HepG2 (cell line): ENCODE data around the gene CCND2. TPM values are rescaled to one million over a fixed set of nuclear protein-coding genes. Genes with fewer than 3 reads are reported as not detected.
A peak's percentile ranks its signal among the peaks of the same experiment; 100 is the strongest.

Experiments used
- ARID5B ChIP-seq: IDR thresholded peaks from 2 replicates; pipeline ENCODE4 v1.4.0; 2020; ENCODE audit warnings: mild to moderate bottlenecking, missing genetic modification reagents
- CREB1 ChIP-seq, 2 experiments: fragments of 450-650 bp in 1 of 2; IDR thresholded peaks; 2 replicates each; pipeline ENCODE4 v1.6.1; 2016 to 2017; ENCODE audit warnings: control low read depth in 1 of 2, mild to moderate bottlenecking in 1 of 2, missing compliant biosample characterization in 1 of 2, missing genetic modification characterization in 1 of 2
- GATAD1 ChIP-seq: IDR thresholded peaks from 2 replicates; pipeline ENCODE4 v1.6.1; 2016; ENCODE audit warnings: missing genetic modification reagents, missing compliant biosample characterization
- HMGA1 ChIP-seq: sonication (generic); formaldehyde crosslinking; conservative IDR thresholded peaks from 2 replicates; pipeline ENCODE4 v1.4.0; 2020; ENCODE audit warnings: missing genetic modification reagents
- KDM3A ChIP-seq: IDR thresholded peaks from 2 replicates; pipeline ENCODE4 v1.6.1; 2018; ENCODE audit warnings: low read depth, missing compliant biosample characterization
- KMT2B ChIP-seq: IDR thresholded peaks from 2 replicates; pipeline ENCODE4 v1.6.1; 2016; ENCODE audit warnings: missing genetic modification reagents, missing compliant biosample characterization
- NBN ChIP-seq: fragments of 450-650 bp; conservative IDR thresholded peaks from 2 replicates; pipeline ENCODE4 v1.6.1; 2017
- ZBTB44 ChIP-seq: sonication (generic); formaldehyde crosslinking; IDR thresholded peaks from 2 replicates; pipeline ENCODE4 v1.4.0; 2020; ENCODE audit warnings: missing genetic modification reagents
- ZFX ChIP-seq: sonication (generic); formaldehyde crosslinking; IDR thresholded peaks from 2 replicates; pipeline ENCODE4 v1.4.0; 2020; ENCODE audit warnings: mild to moderate bottlenecking, low read depth, missing genetic modification reagents, moderate library complexity
- ZMYM3 ChIP-seq: sonication (generic); formaldehyde crosslinking; IDR thresholded peaks from 2 replicates; pipeline ENCODE4 v1.5.1; 2020; ENCODE audit warnings: mild to moderate bottlenecking, missing genetic modification reagents
- ZNF576 ChIP-seq: sonication (generic); formaldehyde crosslinking; IDR thresholded peaks from 2 replicates; pipeline ENCODE4 v1.4.0; 2020; ENCODE audit warnings: mild to moderate bottlenecking, missing genetic modification reagents
- ZNF816 ChIP-seq: sonication (generic); formaldehyde crosslinking; IDR thresholded peaks from 2 replicates; pipeline ENCODE4 v1.8.0; 2022; ENCODE audit warnings: missing genetic modification reagents, mild to moderate bottlenecking, borderline replicate concordance
- polyA plus RNA-seq, 8 experiments: library from polyadenylated mRNA; depleted of rRNA in 3 of 8; stranded (reverse) in 7 of 8; unstranded in 1 of 8; fragments of >200 nt; fragmentation: Illumina TruSeq in 4 of 8; extraction: Trizol in 4 of 8; gene quantifications; 2 replicates each; pipeline versions ENCODE4 v1.2.1 to v1.2.3, GENCODE V29; 2011 to 2016; ENCODE audit warnings: low read depth in 4 of 8, missing spikeins in 1 of 8, mixed read lengths in 1 of 8; ENCODE audit not compliant: insufficient read depth in 1 of 8
- total RNA-seq, 5 experiments: library from RNA; depleted of rRNA; stranded (reverse); fragments of >200 nt; fragmentation: Illumina TruSeq; extraction: Trizol; gene quantifications; 2 replicates each; pipeline ENCODE4 v1.2.3, GENCODE V29; 2016; ENCODE audit warnings: low read depth in 1 of 5
- TF ChIP-seq, protein P1 (sequence below): sonication (generic); formaldehyde crosslinking; IDR thresholded peaks from 2 replicates; pipeline ENCODE4 v1.8.1; 2023; ENCODE audit warnings: mild to moderate bottlenecking, missing genetic modification reagents
- TF ChIP-seq, protein P2 (sequence below): fragments of 450-650 bp; IDR thresholded peaks from 2 replicates; pipeline ENCODE4 v1.6.1; 2017; ENCODE audit warnings: mild to moderate bottlenecking
- TF ChIP-seq, protein P3 (sequence below): sonication (generic); formaldehyde crosslinking; IDR thresholded peaks from 2 replicates; pipeline ENCODE4 v1.4.0; 2020; ENCODE audit warnings: missing genetic modification reagents
- TF ChIP-seq, protein P4 (sequence below): sonication (generic); formaldehyde crosslinking; IDR thresholded peaks from 2 replicates; pipeline ENCODE4 v1.8.1; 2023; ENCODE audit warnings: mild to moderate bottlenecking, inconsistent platforms, moderate library complexity, missing genetic modification reagents, borderline replicate concordance

Gene CCND2
- total and polyA plus RNA-seq, 2 of the 13 experiments (the other 11 are each of a cell fraction or from before 2014, with no cell fraction given), result 0.61 to 1.4 TPM

DNA sequence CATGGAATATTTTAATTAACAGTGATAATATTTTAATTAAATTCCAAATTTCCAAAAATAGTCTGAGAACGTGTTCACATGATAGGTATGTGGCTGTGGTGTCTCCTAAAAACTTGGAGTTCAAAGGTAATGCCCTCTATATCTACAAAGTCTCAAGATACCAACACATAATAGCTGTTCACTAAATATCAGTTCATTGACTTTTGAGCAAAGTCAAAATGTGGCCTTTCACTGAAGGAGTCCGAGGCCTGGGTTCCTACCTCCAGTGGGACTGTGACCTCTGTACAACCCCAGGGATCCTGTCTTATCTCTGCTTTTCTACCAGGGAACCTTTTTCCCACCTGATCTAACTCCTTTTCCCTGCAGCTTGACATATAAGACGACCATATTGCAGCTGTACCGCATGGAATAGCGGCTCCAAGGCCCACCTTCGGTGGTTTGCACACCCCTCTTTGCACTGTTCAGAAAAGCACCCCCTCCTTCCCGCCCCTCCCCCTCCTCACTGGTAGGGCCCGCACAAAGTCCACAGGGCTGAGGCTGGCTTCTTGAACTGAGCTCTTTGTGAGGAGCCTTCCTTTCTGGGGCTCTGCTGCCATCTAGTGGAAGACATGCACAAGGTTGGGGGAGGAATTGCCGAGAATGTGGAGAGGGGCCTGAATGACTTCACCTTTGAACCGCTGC, 3.1 kb downstream of the CCND2 start (continued):
- TF ChIP-seq, protein P1, sequence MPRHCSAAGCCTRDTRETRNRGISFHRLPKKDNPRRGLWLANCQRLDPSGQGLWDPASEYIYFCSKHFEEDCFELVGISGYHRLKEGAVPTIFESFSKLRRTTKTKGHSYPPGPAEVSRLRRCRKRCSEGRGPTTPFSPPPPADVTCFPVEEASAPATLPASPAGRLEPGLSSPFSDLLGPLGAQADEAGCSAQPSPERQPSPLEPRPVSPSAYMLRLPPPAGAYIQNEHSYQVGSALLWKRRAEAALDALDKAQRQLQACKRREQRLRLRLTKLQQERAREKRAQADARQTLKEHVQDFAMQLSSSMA (CRISPR knock-in tag), result no peak
- TF ChIP-seq ZBTB44 (CRISPR knock-in tag), result no peak
- TF ChIP-seq ZNF816 (CRISPR knock-in tag), result no peak
- TF ChIP-seq, protein P2, sequence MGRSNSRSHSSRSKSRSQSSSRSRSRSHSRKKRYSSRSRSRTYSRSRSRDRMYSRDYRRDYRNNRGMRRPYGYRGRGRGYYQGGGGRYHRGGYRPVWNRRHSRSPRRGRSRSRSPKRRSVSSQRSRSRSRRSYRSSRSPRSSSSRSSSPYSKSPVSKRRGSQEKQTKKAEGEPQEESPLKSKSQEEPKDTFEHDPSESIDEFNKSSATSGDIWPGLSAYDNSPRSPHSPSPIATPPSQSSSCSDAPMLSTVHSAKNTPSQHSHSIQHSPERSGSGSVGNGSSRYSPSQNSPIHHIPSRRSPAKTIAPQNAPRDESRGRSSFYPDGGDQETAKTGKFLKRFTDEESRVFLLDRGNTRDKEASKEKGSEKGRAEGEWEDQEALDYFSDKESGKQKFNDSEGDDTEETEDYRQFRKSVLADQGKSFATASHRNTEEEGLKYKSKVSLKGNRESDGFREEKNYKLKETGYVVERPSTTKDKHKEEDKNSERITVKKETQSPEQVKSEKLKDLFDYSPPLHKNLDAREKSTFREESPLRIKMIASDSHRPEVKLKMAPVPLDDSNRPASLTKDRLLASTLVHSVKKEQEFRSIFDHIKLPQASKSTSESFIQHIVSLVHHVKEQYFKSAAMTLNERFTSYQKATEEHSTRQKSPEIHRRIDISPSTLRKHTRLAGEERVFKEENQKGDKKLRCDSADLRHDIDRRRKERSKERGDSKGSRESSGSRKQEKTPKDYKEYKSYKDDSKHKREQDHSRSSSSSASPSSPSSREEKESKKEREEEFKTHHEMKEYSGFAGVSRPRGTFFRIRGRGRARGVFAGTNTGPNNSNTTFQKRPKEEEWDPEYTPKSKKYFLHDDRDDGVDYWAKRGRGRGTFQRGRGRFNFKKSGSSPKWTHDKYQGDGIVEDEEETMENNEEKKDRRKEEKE, result no peak
- no peak for TF ChIP-seq KMT2B (CRISPR knock-in tag)
- no peak for TF ChIP-seq ZMYM3 (CRISPR knock-in tag)
- no peak for TF ChIP-seq CREB1 (IDR thresholded peaks at IDR 0.05)
- TF ChIP-seq CREB1 (CRISPR knock-in tag; IDR thresholded peaks at IDR 0.05), result no peak
- peak; percentile 52; the same call in 1 of the 2 replicates for TF ChIP-seq GATAD1 (CRISPR knock-in tag)
- no peak; the same call in 1 of the 2 replicates for TF ChIP-seq ZNF576 (CRISPR knock-in tag)
- TF ChIP-seq, protein P3, sequence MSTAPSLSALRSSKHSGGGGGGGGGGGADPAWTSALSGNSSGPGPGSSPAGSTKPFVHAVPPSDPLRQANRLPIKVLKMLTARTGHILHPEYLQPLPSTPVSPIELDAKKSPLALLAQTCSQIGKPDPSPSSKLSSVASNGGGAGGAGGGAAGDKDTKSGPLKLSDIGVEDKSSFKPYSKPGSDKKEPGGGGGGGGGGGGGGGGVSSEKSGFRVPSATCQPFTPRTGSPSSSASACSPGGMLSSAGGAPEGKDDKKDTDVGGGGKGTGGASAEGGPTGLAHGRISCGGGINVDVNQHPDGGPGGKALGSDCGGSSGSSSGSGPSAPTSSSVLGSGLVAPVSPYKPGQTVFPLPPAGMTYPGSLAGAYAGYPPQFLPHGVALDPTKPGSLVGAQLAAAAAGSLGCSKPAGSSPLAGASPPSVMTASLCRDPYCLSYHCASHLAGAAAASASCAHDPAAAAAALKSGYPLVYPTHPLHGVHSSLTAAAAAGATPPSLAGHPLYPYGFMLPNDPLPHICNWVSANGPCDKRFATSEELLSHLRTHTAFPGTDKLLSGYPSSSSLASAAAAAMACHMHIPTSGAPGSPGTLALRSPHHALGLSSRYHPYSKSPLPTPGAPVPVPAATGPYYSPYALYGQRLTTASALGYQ (CRISPR knock-in tag), result no peak
- TF ChIP-seq ZFX, result peak; percentile 47; the same call in 1 of the 2 replicates
- 0 out of 2 replicates have a peak, but pooled peaks have one; percentile 62 for TF ChIP-seq KDM3A (CRISPR knock-in tag)
- peak; percentile 47; the same call in 1 of the 2 replicates for TF ChIP-seq ARID5B (CRISPR knock-in tag)
- no peak for TF ChIP-seq HMGA1 (CRISPR knock-in tag)
- TF ChIP-seq, protein P4, sequence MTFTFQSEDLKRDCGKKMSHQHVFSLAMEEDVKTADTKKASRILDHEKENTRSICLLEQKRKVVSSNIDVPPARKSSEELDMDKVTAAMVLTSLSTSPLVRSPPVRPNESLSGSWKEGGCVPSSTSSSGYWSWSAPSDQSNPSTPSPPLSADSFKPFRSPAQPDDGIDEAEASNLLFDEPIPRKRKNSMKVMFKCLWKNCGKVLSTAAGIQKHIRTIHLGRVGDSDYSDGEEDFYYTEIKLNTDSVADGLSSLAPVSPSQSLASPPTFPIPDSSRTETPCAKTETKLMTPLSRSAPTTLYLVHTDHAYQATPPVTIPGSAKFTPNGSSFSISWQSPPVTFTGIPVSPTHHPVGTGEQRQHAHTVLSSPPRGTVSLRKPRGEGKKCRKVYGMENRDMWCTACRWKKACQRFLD (CRISPR knock-in tag), result no peak
- TF ChIP-seq NBN, result no peak
